ENCODE data around the gene SERPINA5.

Gene SERPINA5

GRCh38 chr14:94550041-94550440, 31.2 kb upstream of the SERPINA5 start:
- DNase-seq: no peak

GRCh38 chr14:94555991-94556390, 25.2 kb upstream of the SERPINA5 start:
- DNase-seq: no peak

- no peak for DNase-seq
Measured at GRCh38 chr14:94557327-94557726, 23.9 kb upstream of the SERPINA5 start.

- no peak for DNase-seq
Measured at GRCh38 chr14:94558842-94559241, 22.4 kb upstream of the SERPINA5 start.

GRCh38 chr14:94559638-94560290, 21.5 kb upstream of the SERPINA5 start:
- no peak for DNase-seq

- DNase-seq: no peak
Measured at GRCh38 chr14:94560291-94560665, 20.9 kb upstream of the SERPINA5 start.

GRCh38 chr14:94560751-94561655, 20.2 kb upstream of the SERPINA5 start, which contains the start of gene SERPINA4:
TSS of gene SERPINA4 (plus strand) at chr14:94561442. CDS start at chr14:94563483, 2,041 bp downstream.
- no peak for DNase-seq

- DNase-seq: no peak
Measured at GRCh38 chr14:94561656-94562010, 19.6 kb upstream of the SERPINA5 start.

- no peak for DNase-seq
Measured at GRCh38 chr14:94562022-94562421, 19.2 kb upstream of the SERPINA5 start.

- no peak for DNase-seq
Measured at GRCh38 chr14:94562941-94563883, 18.0 kb upstream of the SERPINA5 start.

GRCh38 chr14:94564381-94564780, 16.8 kb upstream of the SERPINA5 start:
- DNase-seq: no peak

GRCh38 chr14:94568186-94568585, 13.0 kb upstream of the SERPINA5 start:
- DNase-seq: no peak

- DNase-seq: no peak
Measured at GRCh38 chr14:94569381-94570001, 11.7 kb upstream of the SERPINA5 start.

GRCh38 chr14:94570002-94570400, 11.2 kb upstream of the SERPINA5 start:
- DNase-seq: no peak

GRCh38 chr14:94570440-94570839, 10.8 kb upstream of the SERPINA5 start:
- no peak for DNase-seq

- no peak for DNase-seq
Measured at GRCh38 chr14:94571395-94571794, 9.8 kb upstream of the SERPINA5 start.

GRCh38 chr14:94571950-94572349, 9.3 kb upstream of the SERPINA5 start:
- no peak for DNase-seq

GRCh38 chr14:94572637-94573303, 8.5 kb upstream of the SERPINA5 start:
- no peak for DNase-seq

- DNase-seq: no peak
Measured at GRCh38 chr14:94573475-94574277, 7.5 kb upstream of the SERPINA5 start.

- no peak for DNase-seq
Measured at GRCh38 chr14:94574336-94574735, 6.9 kb upstream of the SERPINA5 start.
